Left forelimb (tissue), 1 donor: ENCODE results near the gene JMY.

Source experiments
- DNase-seq: peaks from one replicate; pipeline ENCODE4 v3.0.0-alpha.2; 2018; ENCODE audit warnings: low spot score

The JMY gene

GRCh38 chr5:79287907-79288306, 52.0 kb downstream of the JMY start:
- no peak for DNase-seq

- no peak for DNase-seq
These were observed 59.1 kb downstream of the JMY start for GRCh38 chr5:79295029-79295428.

- no peak for DNase-seq
These were observed 61.7 kb downstream of the JMY start for GRCh38 chr5:79297661-79298060.

GRCh38 chr5:79301046-79301712, 65.2 kb downstream of the JMY start:
- no peak for DNase-seq

GRCh38 chr5:79302454-79302853, 66.5 kb downstream of the JMY start:
- no peak for DNase-seq

GRCh38 chr5:79305706-79306105, 69.8 kb downstream of the JMY start:
- no peak for DNase-seq

- DNase-seq: no peak
These were observed 83.1 kb downstream of the JMY start for GRCh38 chr5:79318935-79319614.

GRCh38 chr5:79329453-79329852, 93.5 kb downstream of the JMY start:
- DNase-seq: no peak

GRCh38 chr5:79330071-79330470, 94.1 kb downstream of the JMY start:
- DNase-seq: no peak

- DNase-seq: no peak
These were observed 98.1 kb downstream of the JMY start for GRCh38 chr5:79333852-79334557.

GRCh38 chr5:79346420-79346824, 110.5 kb downstream of the JMY start:
- no peak for DNase-seq

- DNase-seq: no peak
These were observed 113.1 kb downstream of the JMY start for GRCh38 chr5:79349047-79349446.

GRCh38 chr5:79349881-79350280, 114.0 kb downstream of the JMY start:
- DNase-seq: no peak

GRCh38 chr5:79357398-79357797, 121.5 kb downstream of the JMY start:
- no peak for DNase-seq
